Left renal pelvis (tissue), 4 donors: Measurements from ENCODE around the gene EPN2. TPM values are rescaled to one million over a fixed set of nuclear protein-coding genes. Genes with fewer than 3 reads are reported as not detected.
A peak's percentile ranks its signal among the peaks of the same experiment; 100 is the strongest.
"Not testable (repeated sequence)": the region's sequence is repeated elsewhere in the genome, so short reads cannot be mapped to it uniquely, and the experiment has no call there.

ENCODE experiments used
- DNase-seq, 4 donors: peaks; one replicate each; pipeline ENCODE4 v3.0.0-alpha.2; 2013; ENCODE audit warnings: low read depth in 4 of 4, low spot score in 3 of 4
- polyA plus RNA-seq, 4 donors: library from polyadenylated mRNA; unstranded; fragments of 120-200 nt; gene quantifications; one replicate each; pipeline ENCODE4 v1.2.1, GENCODE V29; 2013; ENCODE audit not compliant: insufficient read length in 4 of 4

EPN2 gene
- polyA plus RNA-seq, 4 donors = 47.1 to 54.7 (median 48.5) TPM

GRCh38 chr17:19264681-19265080, 27.5 kb downstream of the EPN2 start:
- DNase-seq = no peak

- DNase-seq = no peak
These were observed 28.6 kb downstream of the EPN2 start for GRCh38 chr17:19265755-19266154.

DNA sequence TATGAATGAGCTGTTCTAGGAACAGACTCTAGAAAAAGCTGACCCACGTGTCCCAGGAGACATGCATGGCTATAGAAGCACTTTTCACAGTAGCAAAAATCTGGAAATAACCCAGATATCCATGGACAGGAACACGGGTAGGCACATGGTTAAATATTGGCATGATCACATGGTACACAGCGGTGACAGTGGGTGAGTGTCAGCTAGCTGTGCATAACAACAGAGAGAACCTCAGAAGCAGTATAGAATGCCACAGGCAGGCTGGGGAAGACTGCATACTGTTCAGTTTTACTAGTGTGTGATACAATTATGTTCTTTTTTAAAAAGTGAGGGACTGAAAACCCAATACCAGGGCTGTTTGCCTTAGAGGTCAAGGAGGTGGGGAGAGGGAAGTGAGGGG, 31.4 kb downstream of the EPN2 start:
- no peak for DNase-seq

GRCh38 chr17:19269106-19269505, 31.9 kb downstream of the EPN2 start:
- no peak for DNase-seq

DNA sequence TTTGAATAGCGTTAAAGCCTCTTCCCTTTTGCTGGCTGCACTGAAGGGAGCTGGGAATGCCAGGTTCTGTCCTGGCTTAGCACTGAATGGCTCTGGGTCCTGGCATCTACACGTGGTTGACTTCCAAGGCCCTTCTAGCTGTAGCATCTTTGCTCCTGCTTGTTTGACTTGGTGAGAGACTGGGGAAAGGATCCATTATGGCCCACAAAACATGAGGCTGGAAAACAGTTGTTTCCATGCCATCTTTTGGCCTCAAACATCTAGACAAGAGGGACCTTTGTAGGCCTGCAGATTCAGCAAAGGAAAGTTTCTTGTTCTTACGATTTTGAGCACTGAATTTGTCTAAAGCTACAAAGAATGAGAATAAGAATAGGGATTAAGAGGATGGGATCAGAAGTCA, 32.5 kb downstream of the EPN2 start:
- DNase-seq = no peak

DNA sequence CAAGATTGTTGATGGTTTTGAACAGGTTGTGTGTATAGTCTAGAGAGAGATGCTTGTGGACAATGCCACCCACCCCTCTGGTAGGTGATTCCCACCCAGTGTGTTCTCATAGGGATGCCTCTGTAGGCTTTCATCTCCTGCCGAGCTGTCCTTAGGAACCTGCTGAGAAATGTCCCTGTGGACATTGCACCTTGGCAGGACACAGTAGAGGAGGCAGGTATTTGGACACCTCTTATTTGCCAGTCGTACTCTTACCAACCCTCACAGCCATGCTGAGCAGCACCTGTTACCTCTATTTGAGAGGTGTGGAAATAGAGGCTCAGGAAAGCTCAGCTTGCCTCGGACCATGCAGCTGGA, 33.2 kb downstream of the EPN2 start:
- no peak for DNase-seq

- DNase-seq = no peak
These were observed 33.8 kb downstream of the EPN2 start for GRCh38 chr17:19270704-19271611.

DNA sequence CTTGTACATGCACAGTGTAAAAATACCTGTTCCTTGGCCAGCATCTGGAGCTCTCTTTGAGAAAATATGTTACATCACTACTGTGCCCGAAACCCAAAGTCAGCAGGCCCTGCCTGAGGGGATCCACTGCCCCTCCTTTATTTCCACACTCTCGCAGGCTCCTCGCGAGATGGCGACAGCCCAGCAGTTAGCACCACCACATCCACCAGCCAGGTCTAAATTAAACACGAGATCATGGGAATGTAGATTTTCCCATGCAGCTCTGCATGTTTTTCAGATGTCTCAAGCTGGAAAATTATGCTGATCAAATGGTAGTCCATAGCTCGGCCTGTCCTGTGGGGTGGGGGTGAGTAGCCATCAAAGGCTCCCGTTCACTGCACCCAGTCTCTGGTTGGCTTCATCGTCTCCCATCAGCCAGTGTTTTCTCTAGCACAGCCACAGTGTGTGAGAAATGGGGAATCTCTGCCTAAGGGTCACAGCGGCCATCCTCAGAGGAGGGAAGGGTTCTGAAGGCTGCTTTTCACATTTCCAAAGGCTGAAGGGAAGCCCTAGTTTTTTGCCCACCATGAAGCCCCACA, 34.7 kb downstream of the EPN2 start:
- DNase-seq = no peak

DNA sequence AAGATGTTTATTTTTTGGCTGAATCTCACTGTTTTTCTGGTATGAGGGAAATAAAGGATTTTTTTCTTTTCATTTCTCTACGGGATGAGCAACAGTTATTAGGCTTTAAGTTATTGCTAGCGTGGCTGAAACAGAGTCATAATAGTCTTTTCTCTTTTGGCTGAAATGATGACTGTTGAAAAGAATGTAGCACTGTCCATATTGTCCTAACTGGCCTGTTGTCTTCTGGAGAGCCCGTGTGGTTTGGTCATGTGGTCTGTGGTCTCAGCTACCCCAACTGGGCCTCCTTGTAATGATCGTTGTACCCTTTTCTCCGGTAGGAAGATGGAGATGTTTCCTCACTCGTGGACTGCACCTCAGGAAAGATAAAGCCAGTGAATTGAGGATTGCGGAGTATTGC, 36.6 kb downstream of the EPN2 start:
- DNase-seq = no peak

DNA sequence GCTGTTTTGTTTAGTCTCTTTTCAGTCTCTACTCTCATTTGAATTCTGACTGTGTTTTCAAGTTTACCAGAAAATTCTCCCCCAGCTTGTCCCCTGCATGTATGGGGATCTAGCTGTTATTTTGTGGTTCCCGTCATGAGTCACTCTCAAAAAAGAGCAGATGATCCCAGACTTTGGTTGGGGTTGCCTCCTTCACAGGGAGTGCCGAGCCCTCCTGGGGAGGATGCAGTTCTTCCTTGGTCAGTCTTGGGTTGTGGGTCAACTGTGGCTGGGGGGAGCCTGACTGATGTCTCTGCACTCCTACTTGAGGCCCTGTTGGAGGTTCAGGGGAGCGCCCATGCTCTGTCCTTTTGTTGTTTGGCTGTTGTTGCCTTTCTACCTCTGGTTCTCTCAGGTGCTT, 37.7 kb downstream of the EPN2 start:
- DNase-seq = no peak

DNA sequence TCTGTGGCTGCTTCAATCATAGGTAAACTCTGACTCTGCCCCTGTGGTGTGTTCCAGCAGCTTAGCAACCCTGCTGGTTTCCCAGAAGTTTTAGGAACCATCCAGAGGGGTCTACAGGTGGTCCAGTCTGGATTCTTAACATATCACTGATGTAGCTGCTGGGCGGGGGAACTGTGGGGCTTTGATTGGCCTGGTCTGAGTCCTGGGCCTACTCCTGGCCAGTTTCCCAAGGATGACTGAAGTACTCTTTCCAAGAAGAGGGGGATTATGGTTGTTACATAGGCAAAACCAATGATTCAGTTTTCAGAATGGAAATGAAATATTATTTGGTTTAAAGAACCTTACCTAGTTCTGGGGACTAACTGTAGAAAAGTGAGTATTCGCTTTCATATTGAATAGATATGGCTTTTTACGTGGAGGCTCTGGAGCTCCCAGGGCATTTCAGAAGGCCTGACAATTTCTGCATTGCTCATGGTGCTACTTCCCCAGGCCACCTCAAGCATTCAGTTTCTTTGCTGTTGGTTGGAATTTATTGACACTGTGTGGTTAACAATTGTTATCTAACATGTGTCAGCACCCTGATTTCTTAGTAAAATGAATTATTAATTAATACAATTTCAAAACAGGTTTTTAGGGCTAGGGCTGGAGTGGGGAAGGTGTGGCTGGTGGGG, 38.4 kb downstream of the EPN2 start:
- no peak for DNase-seq

DNA sequence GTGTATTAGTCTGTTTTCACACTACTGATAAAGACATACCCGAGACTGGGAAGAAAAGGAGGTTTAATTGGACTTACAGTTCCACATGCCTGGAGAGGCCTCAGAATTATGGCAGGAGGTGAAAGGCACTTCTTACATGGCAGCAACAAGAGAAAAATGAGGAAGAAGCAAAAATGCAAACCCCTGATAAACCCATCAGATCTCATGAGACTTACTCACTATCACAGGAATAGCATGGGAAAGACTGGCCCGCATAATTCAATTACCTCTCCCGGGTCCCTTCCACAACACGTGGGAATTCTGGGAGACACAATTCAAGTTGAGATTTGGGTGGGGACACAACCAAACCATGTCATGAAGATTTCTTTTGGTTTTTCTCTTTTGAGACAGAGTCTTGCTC, 41.1 kb downstream of the EPN2 start:
- not testable (repeated sequence) for DNase-seq

GRCh38 chr17:19278729-19279128, 41.6 kb downstream of the EPN2 start:
- no peak for DNase-seq

- no peak for DNase-seq
These were observed 44.0 kb downstream of the EPN2 start for GRCh38 chr17:19281161-19281560.

GRCh38 chr17:19284005-19284959, 47.1 kb downstream of the EPN2 start:
- DNase-seq = no peak

DNA sequence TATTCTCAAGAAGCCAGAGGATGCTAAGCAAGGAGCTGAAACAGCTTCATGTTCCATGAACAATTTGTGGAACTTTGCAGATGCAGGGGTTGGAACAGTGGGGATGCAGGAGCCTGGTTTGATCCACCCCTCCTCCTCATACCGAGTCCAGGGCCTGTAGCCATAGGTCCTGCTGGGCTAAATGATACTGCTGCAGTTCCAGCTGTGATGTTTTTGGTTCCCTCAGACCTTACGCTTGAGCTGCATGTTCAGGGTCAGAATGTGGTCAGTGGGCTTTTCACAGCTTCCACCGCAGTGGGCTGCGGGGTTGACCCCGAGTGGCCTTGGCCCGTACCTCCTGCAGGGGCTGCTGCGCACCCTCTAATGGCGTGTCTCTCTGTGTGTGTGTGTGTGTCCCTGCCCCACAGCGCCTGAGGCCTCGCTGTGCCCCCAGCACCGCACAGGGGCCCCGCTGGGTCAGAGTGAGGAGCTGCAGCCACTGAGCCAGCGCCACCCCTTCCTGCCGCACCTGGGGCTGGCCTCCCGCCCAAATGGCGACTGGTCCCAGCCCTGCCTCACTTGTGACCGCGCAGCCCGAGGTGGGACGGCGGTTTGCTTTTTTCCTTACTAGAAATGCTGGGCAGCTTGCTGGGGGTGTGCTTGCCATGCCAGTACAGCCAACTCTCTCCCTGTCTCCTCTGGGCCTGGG, 48.2 kb downstream of the EPN2 start:
- no peak for DNase-seq

DNA sequence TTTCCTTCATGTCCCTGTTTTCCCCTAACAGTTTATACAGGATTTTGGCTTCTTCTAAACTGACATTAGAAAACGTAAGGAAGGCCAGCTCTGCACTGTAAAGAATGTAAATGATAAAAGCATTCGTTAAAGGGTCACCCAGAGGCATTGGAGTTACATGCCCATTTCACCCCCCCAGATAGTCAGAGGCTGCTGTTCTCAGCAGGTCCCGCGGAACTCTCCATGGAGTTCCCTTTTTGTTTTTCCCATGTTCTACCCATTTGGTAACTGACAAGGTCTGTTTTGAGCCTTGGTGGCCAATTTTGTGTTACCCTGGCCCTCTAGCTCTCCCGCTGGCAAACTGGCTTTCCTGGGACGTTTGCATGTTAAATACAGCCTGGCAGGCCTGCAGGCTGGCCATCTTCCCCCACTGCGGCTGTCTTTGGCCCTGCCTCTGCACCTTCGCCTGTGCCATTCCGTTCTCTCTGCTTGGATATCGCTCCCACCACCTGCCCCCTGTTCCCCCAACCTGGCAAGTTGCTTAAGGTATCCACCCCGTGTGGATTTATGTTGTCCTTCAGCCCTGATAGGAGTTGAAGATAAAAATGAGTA, 49.7 kb downstream of the EPN2 start:
- no peak for DNase-seq

GRCh38 chr17:19287651-19288050, 50.5 kb downstream of the EPN2 start:
- no peak for DNase-seq

GRCh38 chr17:19288453-19288852, 51.3 kb downstream of the EPN2 start:
- DNase-seq = peak in 2 of 4 donors; percentile 16 to 24
